Erythroblast (primary cell): ENCODE data around the gene RAB30.

Source experiments
- GATA1 ChIP-seq: IDR thresholded peaks from 2 replicates; pipeline ENCODE4 v1.6.1; 2011; ENCODE audit warnings: low read depth, mild to moderate bottlenecking, control low read depth, low read length, moderate library complexity
- POLR2A ChIP-seq: IDR thresholded peaks from 2 replicates; pipeline ENCODE4 v1.6.1; 2011; ENCODE audit warnings: mild to moderate bottlenecking, low read length

DNA sequence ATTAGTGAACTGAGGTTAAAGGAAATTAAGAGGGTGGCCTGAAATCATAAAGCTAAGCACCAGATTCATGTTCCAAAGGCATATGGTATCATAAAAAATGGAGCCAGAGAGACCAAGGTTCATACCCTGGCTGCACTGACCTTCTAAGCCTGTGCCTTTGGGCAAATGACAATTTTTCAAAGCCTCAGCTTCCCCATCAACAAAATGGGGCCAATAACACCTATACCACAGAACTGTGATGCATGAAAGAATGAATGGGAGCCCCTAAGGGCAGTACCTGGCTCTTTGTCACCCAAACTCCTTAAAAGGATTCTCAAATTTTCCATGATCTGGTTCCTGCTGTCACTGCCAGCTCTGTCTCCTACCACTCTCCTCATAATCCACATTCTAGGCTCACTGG is 72.5 kb downstream of the RAB30 start:
- no peak for TF ChIP-seq POLR2A
- no peak for TF ChIP-seq GATA1
